Activated CD8-positive, alpha-beta memory T cell treated with anti-CD3 and anti-CD28 coated beads for 4 hours (primary cell): Measurements from ENCODE around the gene GUK1.
"Not testable (repeated sequence)": the region's sequence is repeated elsewhere in the genome, so short reads cannot be mapped to it uniquely, and the experiment has no call there.

ENCODE experiments used
- DNase-seq, 2 donors: peaks; one replicate each; pipeline ENCODE4 v3.0.0-alpha.2; 2020; ENCODE audit warnings: low read depth in 2 of 2

GUK1 gene

GRCh38 chr1:228104526-228105269 is 35.4 kb upstream of the GUK1 start:
- DNase-seq = no peak

- DNase-seq = no peak
Observed at GRCh38 chr1:228105270-228105995, 34.6 kb upstream of the GUK1 start.

GRCh38 chr1:228105996-228106799 is 33.9 kb upstream of the GUK1 start:
- no peak for DNase-seq

GRCh38 chr1:228106800-228107054 is 33.4 kb upstream of the GUK1 start:
- DNase-seq = no peak

- DNase-seq = no peak
Observed at GRCh38 chr1:228107636-228108035, 32.4 kb upstream of the GUK1 start.

- DNase-seq = no peak
Observed at GRCh38 chr1:228108055-228108690, 31.9 kb upstream of the GUK1 start.

GRCh38 chr1:228108742-228109072 is 31.4 kb upstream of the GUK1 start:
- DNase-seq = no peak

GRCh38 chr1:228109073-228109961 is 30.8 kb upstream of the GUK1 start, which contains the start of gene MRPL55:
Gene MRPL55 (minus strand): TSS chr1:228109299. CDS start chr1:228108260, 1,039 bp downstream.
- peak; percentile 94 to 98 for DNase-seq

GRCh38 chr1:228109962-228110488 is 30.1 kb upstream of the GUK1 start:
- no peak for DNase-seq

- DNase-seq = no peak
Observed at GRCh38 chr1:228110556-228110955, 29.5 kb upstream of the GUK1 start.

- DNase-seq = not testable (repeated sequence)
Observed at GRCh38 chr1:228111315-228111714, 28.8 kb upstream of the GUK1 start.

- DNase-seq = no peak
Observed at GRCh38 chr1:228112167-228112566, 27.9 kb upstream of the GUK1 start.

- DNase-seq = no peak
Observed at GRCh38 chr1:228112617-228113016, 27.5 kb upstream of the GUK1 start.

GRCh38 chr1:228114827-228115226 is 25.3 kb upstream of the GUK1 start:
- DNase-seq = no peak

GRCh38 chr1:228117335-228117734 is 22.7 kb upstream of the GUK1 start:
- no peak for DNase-seq

- no peak for DNase-seq
Observed at GRCh38 chr1:228118040-228118439, 22.0 kb upstream of the GUK1 start.

- DNase-seq = no peak
Observed at GRCh38 chr1:228120351-228120750, 19.7 kb upstream of the GUK1 start.

GRCh38 chr1:228120857-228121489 is 19.1 kb upstream of the GUK1 start:
- no peak for DNase-seq

GRCh38 chr1:228122921-228123441 is 17.1 kb upstream of the GUK1 start:
- no peak for DNase-seq

- DNase-seq = no peak
Observed at GRCh38 chr1:228123505-228123904, 16.6 kb upstream of the GUK1 start.
